ENCODE measurements around the gene NUDT3. TPM values are rescaled to one million over a fixed set of nuclear protein-coding genes. Genes with fewer than 3 reads are reported as not detected.
A peak's percentile ranks its signal among the peaks of the same experiment; 100 is the strongest.

The NUDT3 gene
- total and polyA plus RNA-seq, 9 donors: 16.0 to 60.7 (median 50.2) TPM

GRCh38 chr6:34248727-34249468 is 143.6 kb downstream of the NUDT3 start, which contains the start of gene SMIM29:
SMIM29 (minus strand) TSS chr6:34249006; CDS start chr6:34247791, 1,215 bp downstream.
- Histone ChIP-seq H3K27me3 (no peaks in the 10 kb centered on the region), H3K4me1 (ENCODE audit: insufficient read depth) (peaks cover 4% of the 10 kb centered on the region), H3K4me3 (peak within 1 kb of the TSS; percentile 81), H3K27ac (peak within 1 kb of the TSS; percentile 61 to 64), H3K9me3 (no peaks in the 10 kb centered on the region), H3K36me3 (no peaks in the 10 kb centered on the region)
- intact Hi-C loops (cut with DNase I): loop anchor here (1.0 to 10.0 kb wide), 9 partner anchors 52 to 356 kb away; partner anchors contain the start of gene NUDT3 (in 4 of the 4)
- DNase-seq: peak; percentile 96 to 98 (median 97)
- WGBS, 3 donors: 0 to 1% (median 0%) methylated on average over 57 to 79 of the region's 79 CpGs
- TF ChIP-seq POLR2A (IDR thresholded peaks at IDR 0.05): peak; percentile 54
- peak; percentile 87 to 98 (median 96) for TF ChIP-seq CTCF (IDR thresholded peaks at IDR 0.05)
- no peak for TF ChIP-seq EP300 (IDR thresholded peaks at IDR 0.05)

GRCh38 chr6:34248198-34248726 is 144.2 kb downstream of the NUDT3 start:
- peak; percentile 45 to 67 (median 58) for DNase-seq

GRCh38 chr6:34247481-34248197 is 144.8 kb downstream of the NUDT3 start:
- WGBS, 3 donors: 81 to 92% (median 91%) methylated on average over 5 to 6 of the region's 6 CpGs
- peaks cover 4% of the 10 kb centered on the region for H3K4me1 ChIP-seq (ENCODE audit: insufficient read depth)
- DNase-seq: no peak
- no peaks in the 10 kb centered on the region for H3K27me3 ChIP-seq
- no peak overlapping the region for H3K27ac ChIP-seq
- no peaks in the 10 kb centered on the region for H3K36me3 ChIP-seq
- H3K4me3 ChIP-seq: no peak overlapping the region
- TF ChIP-seq POLR2A (IDR thresholded peaks at IDR 0.05) (no peak), CTCF (IDR thresholded peaks at IDR 0.05) (no peak), EP300 (IDR thresholded peaks at IDR 0.05) (no peak)
- H3K9me3 ChIP-seq: no peaks in the 10 kb centered on the region
- intact Hi-C loops (cut with DNase I): loop anchor here (2.0 to 10.0 kb wide), 7 partner anchors 51 to 357 kb away; partner anchors contain the start of gene NUDT3 (in 3 of the 4)

More at GRCh38 chr6:34248198-34248726, 144.2 kb downstream of the NUDT3 start:
- intact Hi-C loops (cut with DNase I): loop anchor here (2.0 to 10.0 kb wide), 7 partner anchors 51 to 357 kb away; partner anchors contain the start of gene NUDT3 (in 3 of the 4)
- no peak for TF ChIP-seq POLR2A (IDR thresholded peaks at IDR 0.05)
- no peak for TF ChIP-seq EP300 (IDR thresholded peaks at IDR 0.05)
- no peak for TF ChIP-seq CTCF (IDR thresholded peaks at IDR 0.05)
- Histone ChIP-seq H3K4me1 (ENCODE audit: insufficient read depth) (peaks cover 4% of the 10 kb centered on the region), H3K27me3 (no peaks in the 10 kb centered on the region), H3K36me3 (no peaks in the 10 kb centered on the region), H3K27ac (peak overlapping the region; percentile 11 to 61), H3K4me3 (peak overlapping the region; percentile 81), H3K9me3 (no peaks in the 10 kb centered on the region)
- WGBS, 3 donors: 9 to 10% (median 10%) methylated on average over 17 of the region's 17 CpGs

All from ovary (tissue), 9 donors.